Gastrocnemius medialis (tissue), 4 donors: Measurements from ENCODE around the gene AFAP1.

Source experiments
- CTCF ChIP-seq, 5 experiments: fragments of 450-650 bp in 3 of 5; fragments of 200-600 bp in 2 of 5; sonication (generic) in 2 of 5; IDR thresholded peaks in 4 of 5; conservative IDR thresholded peaks in 1 of 5; 1 replicate in 4 of 5; 2 replicates in 1 of 5; pipeline ENCODE4 v1.5.1; 2016 to 2019; ENCODE audit warnings: antibody characterized with exemption in 5 of 5, mild to moderate bottlenecking in 3 of 5, moderate library complexity in 3 of 5
- POLR2A ChIP-seq, 2 donors: fragments of 450-650 bp; IDR thresholded peaks; one replicate each; pipeline ENCODE4 v1.6.1; 2017; ENCODE audit warnings: antibody characterized with exemption in 2 of 2, mild to moderate bottlenecking in 2 of 2, moderate library complexity in 2 of 2

- TF ChIP-seq CTCF (IDR thresholded peaks at IDR 0.05 in 4 of 5, conservative IDR thresholded peaks at IDR 0.05 in 1 of 5): no peak
- no peak for TF ChIP-seq POLR2A (IDR thresholded peaks at IDR 0.05)
Measured at GRCh38 chr4:7799306-7799705, 140.4 kb downstream of the AFAP1 start.
